Left ventricle myocardium inferior (tissue), 1 donor: ENCODE measurements around the gene CCDC28A. TPM values are rescaled to one million over a fixed set of nuclear protein-coding genes. Genes with fewer than 3 reads are reported as not detected.

Experiments
- DNase-seq: peaks from one replicate; pipeline ENCODE4 v3.0.0-alpha.2; 2020
- H3K27ac ChIP-seq: fragments of 200-600 bp; replicated peaks from 2 replicates; pipeline ENCODE4 v1.8.0; 2021
- H3K27me3 ChIP-seq: fragments of 200-600 bp; 2 replicates; pipeline ENCODE4 v1.8.0; 2021; ENCODE audit warnings: low read depth
- H3K36me3 ChIP-seq: fragments of 200-600 bp; 2 replicates; pipeline ENCODE4 v1.8.0; 2021
- H3K4me1 ChIP-seq: fragments of 200-600 bp; 2 replicates; pipeline ENCODE4 v1.8.0; 2021
- H3K4me3 ChIP-seq: fragments of 200-600 bp; 2 replicates; pipeline ENCODE4 v1.8.0; 2021; ENCODE audit warnings: mild to moderate bottlenecking, moderate library complexity
- H3K9me3 ChIP-seq: fragments of 200-600 bp; replicated peaks from 2 replicates; pipeline ENCODE4 v1.8.0; 2021
- intact Hi-C: fragments of 100-400 bp; cut with micrococcal nuclease; formaldehyde crosslinking; loops from one replicate; pipeline ENCODE4 v1.11.0; 2022
- total RNA-seq: library from RNA; stranded (reverse); fragmentation: NEBNext Ultra II Directional; extraction: Animal tissue kit (Norgen Biotek cat#: 25700); gene quantifications from one replicate; pipeline ENCODE4 v1.2.1, GENCODE V29; 2021
- TF ChIP-seq, protein P1 (sequence below): fragments of 200-600 bp; IDR thresholded peaks from 2 replicates; pipeline ENCODE4 v1.8.0; 2021; ENCODE audit warnings: antibody characterized with exemption, mild to moderate bottlenecking, borderline replicate concordance
- donor health status: DM: no; HTN: yes; CAD: no; lungs with severe emphysema.

CCDC28A gene
- total RNA-seq, 1 donor from 2014 or later: 9.0 TPM

DNA sequence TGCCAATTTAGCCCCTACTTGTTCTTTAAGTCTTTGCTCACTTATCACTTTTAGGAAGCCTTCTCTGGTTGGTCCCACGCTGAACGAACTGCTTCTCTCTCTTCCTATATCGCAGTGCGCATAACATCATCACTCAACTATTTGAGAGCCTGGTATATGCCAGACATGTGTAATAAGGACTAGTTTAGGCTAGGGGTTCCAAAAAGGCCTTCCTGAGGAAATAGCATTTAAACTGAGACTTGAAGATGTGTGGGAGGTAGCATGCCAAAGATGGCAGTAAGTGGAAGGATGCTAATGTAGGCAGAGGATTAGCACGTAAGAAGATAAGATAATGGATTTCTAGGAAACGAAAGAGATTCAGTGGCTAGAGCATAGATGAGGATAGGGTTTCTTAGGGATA is 4.8 kb downstream of the CCDC28A start:
- intact Hi-C loops: no loop called here
- H3K4me3 ChIP-seq: no peak overlapping the region
- no peak overlapping the region for H3K27ac ChIP-seq
- peaks cover 62% of the 10 kb centered on the region for H3K36me3 ChIP-seq
- DNase-seq: no peak
- TF ChIP-seq, protein P1, sequence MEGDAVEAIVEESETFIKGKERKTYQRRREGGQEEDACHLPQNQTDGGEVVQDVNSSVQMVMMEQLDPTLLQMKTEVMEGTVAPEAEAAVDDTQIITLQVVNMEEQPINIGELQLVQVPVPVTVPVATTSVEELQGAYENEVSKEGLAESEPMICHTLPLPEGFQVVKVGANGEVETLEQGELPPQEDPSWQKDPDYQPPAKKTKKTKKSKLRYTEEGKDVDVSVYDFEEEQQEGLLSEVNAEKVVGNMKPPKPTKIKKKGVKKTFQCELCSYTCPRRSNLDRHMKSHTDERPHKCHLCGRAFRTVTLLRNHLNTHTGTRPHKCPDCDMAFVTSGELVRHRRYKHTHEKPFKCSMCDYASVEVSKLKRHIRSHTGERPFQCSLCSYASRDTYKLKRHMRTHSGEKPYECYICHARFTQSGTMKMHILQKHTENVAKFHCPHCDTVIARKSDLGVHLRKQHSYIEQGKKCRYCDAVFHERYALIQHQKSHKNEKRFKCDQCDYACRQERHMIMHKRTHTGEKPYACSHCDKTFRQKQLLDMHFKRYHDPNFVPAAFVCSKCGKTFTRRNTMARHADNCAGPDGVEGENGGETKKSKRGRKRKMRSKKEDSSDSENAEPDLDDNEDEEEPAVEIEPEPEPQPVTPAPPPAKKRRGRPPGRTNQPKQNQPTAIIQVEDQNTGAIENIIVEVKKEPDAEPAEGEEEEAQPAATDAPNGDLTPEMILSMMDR: no peak
- no peaks in the 10 kb centered on the region for H3K9me3 ChIP-seq
- H3K4me1 ChIP-seq: peaks cover 26% of the 10 kb centered on the region
- no peaks in the 10 kb centered on the region for H3K27me3 ChIP-seq

DNA sequence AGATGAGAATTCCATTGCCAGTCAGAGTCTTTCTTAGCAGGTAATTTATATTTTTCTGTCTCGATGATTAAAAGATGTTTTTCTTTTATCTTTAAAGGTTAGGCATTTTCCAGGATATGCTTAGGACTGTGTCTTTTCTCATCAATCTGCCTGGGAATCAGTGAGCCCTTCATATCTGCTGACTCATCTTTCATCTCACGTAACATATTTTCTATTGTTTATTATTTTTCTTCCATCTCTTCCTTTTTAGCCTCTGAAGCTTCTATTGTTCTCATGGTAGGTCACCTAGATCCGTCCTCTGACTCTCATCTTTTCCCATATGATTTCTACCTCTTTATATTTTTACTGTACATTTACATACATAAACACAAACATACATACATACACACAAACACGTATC is 8.7 kb downstream of the CCDC28A start:
- intact Hi-C loops: no loop called here
- TF ChIP-seq, protein P1: no peak
- no peaks in the 10 kb centered on the region for H3K27me3 ChIP-seq
- H3K4me3 ChIP-seq: no peak overlapping the region
- no peak overlapping the region for H3K27ac ChIP-seq
- H3K36me3 ChIP-seq: peaks cover 77% of the 10 kb centered on the region
- no peaks in the 10 kb centered on the region for H3K9me3 ChIP-seq
- DNase-seq: no peak
- H3K4me1 ChIP-seq: peaks cover 15% of the 10 kb centered on the region

DNA sequence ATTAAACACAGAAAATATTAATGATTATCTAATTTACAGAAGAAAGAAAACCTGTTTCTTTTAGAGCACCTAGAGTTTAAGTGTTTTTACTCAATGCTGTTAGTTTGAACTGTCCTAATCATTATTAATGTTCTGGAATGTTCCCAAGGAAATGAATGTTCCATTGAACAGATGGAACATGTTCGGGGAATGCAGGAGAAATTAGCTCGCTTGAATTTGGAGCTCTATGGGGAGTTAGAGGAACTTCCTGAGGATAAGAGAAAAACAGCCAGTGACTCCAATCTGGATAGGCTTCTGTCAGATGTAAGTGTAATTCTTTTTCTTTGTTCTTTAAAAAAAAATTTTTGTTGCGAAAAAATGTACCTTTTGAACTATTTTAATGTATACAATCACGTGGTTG is 11.5 kb downstream of the CCDC28A start:
- Histone ChIP-seq H3K9me3 (no peaks in the 10 kb centered on the region), H3K27ac (peak overlapping the region; percentile 69), H3K36me3 (peaks cover 87% of the 10 kb centered on the region), H3K27me3 (no peaks in the 10 kb centered on the region), H3K4me3 (no peak overlapping the region), H3K4me1 (peaks cover 15% of the 10 kb centered on the region)
- no peak for DNase-seq
- TF ChIP-seq, protein P1: no peak
- intact Hi-C loops: no loop called here

DNA sequence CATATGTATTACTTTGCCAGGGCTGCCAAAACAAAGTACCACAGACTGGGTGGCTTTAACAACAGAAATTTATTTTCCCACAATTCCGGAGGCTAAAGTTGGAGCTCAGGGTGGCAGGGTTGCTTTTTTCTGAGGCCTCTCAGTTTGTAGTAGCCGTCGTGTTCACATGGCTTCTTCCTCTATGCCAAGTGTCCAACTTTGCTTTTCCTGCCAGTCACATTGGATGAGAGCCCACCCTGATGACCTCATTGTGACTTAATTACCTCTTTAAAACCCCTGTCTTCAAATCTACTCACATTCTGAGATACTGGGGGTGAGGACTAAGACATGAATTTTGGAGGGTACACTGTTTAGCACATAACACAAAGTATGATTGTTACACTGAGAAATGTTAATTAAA is 12.4 kb downstream of the CCDC28A start:
- no peak for DNase-seq
- intact Hi-C loops: no loop called here
- peak overlapping the region; percentile 69 for H3K27ac ChIP-seq
- H3K9me3 ChIP-seq: no peaks in the 10 kb centered on the region
- H3K4me3 ChIP-seq: peak overlapping the region; percentile 5
- peaks cover 15% of the 10 kb centered on the region for H3K4me1 ChIP-seq
- TF ChIP-seq, protein P1: no peak
- H3K27me3 ChIP-seq: no peaks in the 10 kb centered on the region
- peaks cover 89% of the 10 kb centered on the region for H3K36me3 ChIP-seq

DNA sequence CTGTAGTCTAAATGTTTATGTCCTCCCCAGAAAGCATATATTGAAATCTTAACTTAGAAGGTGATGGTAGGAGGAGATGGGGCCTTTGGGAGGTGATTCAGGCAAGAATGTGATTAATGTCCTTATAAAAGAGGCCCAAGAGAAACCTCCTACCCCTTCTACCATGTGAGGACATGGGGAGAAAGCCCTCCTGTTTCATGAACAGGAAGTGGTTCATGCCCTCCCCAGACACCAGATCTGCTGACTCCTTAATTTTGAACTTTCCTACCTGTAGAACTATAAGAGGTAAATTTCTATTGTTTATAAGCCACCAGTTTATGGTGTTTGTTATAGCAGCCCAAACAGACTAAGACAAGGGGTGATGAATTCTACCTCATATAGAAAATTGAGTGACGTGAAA is 13.6 kb downstream of the CCDC28A start:
- Histone ChIP-seq H3K36me3 (peaks cover 89% of the 10 kb centered on the region), H3K27ac (peak overlapping the region; percentile 69), H3K4me3 (no peak overlapping the region), H3K9me3 (no peaks in the 10 kb centered on the region), H3K27me3 (no peaks in the 10 kb centered on the region), H3K4me1 (peaks cover 15% of the 10 kb centered on the region)
- TF ChIP-seq, protein P1: no peak
- no peak for DNase-seq
- intact Hi-C loops: no loop called here
